Measurements from ENCODE around the gene ID1. TPM values are rescaled to one million over a fixed set of nuclear protein-coding genes. Genes with fewer than 3 reads are reported as not detected.

ID1 gene
- total and polyA plus RNA-seq, 2 of the 13 experiments (the other 11 are each of a cell fraction or from before 2014, with no cell fraction given), result 320 to 419 TPM

DNA sequence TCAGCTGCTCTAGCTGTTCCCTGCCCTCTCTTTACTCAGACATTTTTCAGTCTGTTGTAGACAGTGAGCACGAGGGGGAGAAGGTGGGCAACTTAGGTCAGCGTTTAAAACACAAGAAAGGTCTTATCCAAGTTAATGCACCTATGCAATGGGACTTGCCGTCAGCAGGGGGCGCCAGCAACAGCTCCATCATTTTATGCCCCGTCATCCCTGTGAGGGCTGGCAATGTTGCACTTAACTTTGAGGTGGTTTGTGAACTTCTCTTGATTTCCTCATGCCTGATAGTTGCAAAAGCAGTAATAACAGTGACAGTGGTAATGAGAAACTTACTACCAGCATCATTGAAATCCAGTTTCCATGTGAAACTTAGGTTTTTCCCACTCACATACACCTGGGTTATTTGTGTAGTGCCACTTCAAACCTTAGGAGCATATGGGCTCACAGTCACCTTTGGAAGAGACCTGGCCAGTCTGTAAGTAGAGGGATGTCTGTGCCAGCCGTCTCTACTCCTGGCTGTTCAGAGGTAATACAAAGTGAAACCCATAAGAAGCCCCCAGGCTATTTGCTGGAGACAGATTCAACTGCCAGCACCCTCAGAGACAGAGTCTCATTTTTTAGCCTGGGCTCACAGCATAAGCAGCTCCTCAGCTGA is 44.9 kb upstream of the ID1 start (continued):
- TF ChIP-seq POLR2G (IDR thresholded peaks at IDR 0.05; ENCODE audit: low read depth, low read length), result peak; percentile 19; the same call in 1 of the 2 replicates
- TF ChIP-seq KDM5A (IDR thresholded peaks at IDR 0.05; ENCODE audit: borderline replicate concordance, low read length), result no peak
- TF ChIP-seq, protein P1, sequence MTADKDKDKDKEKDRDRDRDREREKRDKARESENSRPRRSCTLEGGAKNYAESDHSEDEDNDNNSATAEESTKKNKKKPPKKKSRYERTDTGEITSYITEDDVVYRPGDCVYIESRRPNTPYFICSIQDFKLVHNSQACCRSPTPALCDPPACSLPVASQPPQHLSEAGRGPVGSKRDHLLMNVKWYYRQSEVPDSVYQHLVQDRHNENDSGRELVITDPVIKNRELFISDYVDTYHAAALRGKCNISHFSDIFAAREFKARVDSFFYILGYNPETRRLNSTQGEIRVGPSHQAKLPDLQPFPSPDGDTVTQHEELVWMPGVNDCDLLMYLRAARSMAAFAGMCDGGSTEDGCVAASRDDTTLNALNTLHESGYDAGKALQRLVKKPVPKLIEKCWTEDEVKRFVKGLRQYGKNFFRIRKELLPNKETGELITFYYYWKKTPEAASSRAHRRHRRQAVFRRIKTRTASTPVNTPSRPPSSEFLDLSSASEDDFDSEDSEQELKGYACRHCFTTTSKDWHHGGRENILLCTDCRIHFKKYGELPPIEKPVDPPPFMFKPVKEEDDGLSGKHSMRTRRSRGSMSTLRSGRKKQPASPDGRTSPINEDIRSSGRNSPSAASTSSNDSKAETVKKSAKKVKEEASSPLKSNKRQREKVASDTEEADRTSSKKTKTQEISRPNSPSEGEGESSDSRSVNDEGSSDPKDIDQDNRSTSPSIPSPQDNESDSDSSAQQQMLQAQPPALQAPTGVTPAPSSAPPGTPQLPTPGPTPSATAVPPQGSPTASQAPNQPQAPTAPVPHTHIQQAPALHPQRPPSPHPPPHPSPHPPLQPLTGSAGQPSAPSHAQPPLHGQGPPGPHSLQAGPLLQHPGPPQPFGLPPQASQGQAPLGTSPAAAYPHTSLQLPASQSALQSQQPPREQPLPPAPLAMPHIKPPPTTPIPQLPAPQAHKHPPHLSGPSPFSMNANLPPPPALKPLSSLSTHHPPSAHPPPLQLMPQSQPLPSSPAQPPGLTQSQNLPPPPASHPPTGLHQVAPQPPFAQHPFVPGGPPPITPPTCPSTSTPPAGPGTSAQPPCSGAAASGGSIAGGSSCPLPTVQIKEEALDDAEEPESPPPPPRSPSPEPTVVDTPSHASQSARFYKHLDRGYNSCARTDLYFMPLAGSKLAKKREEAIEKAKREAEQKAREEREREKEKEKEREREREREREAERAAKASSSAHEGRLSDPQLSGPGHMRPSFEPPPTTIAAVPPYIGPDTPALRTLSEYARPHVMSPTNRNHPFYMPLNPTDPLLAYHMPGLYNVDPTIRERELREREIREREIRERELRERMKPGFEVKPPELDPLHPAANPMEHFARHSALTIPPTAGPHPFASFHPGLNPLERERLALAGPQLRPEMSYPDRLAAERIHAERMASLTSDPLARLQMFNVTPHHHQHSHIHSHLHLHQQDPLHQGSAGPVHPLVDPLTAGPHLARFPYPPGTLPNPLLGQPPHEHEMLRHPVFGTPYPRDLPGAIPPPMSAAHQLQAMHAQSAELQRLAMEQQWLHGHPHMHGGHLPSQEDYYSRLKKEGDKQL (CRISPR knock-in tag; IDR thresholded peaks at IDR 0.05; ENCODE audit: low read depth), result no peak
- TF ChIP-seq, protein P2, sequence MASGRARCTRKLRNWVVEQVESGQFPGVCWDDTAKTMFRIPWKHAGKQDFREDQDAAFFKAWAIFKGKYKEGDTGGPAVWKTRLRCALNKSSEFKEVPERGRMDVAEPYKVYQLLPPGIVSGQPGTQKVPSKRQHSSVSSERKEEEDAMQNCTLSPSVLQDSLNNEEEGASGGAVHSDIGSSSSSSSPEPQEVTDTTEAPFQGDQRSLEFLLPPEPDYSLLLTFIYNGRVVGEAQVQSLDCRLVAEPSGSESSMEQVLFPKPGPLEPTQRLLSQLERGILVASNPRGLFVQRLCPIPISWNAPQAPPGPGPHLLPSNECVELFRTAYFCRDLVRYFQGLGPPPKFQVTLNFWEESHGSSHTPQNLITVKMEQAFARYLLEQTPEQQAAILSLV (CRISPR knock-in tag; IDR thresholded peaks at IDR 0.05; ENCODE audit: borderline replicate concordance), result no peak
- TF ChIP-seq NFE2L2 (IDR thresholded peaks at IDR 0.05; ENCODE audit: low read length), result peak; percentile 99
- TF ChIP-seq KMT2B (CRISPR knock-in tag; IDR thresholded peaks at IDR 0.05), result 0 out of 2 replicates have a peak, but pooled peaks have one; percentile 47
- TF ChIP-seq PHF5A (CRISPR knock-in tag; IDR thresholded peaks at IDR 0.05; ENCODE audit: low read depth, unreplicated experiment), result no peak
- TF ChIP-seq, protein P3, sequence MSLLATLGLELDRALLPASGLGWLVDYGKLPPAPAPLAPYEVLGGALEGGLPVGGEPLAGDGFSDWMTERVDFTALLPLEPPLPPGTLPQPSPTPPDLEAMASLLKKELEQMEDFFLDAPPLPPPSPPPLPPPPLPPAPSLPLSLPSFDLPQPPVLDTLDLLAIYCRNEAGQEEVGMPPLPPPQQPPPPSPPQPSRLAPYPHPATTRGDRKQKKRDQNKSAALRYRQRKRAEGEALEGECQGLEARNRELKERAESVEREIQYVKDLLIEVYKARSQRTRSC (CRISPR knock-in tag; IDR thresholded peaks at IDR 0.05; ENCODE audit: low read depth), result no peak
- no peak for TF ChIP-seq ADNP (CRISPR knock-in tag; IDR thresholded peaks at IDR 0.05)
- TF ChIP-seq, protein P4, sequence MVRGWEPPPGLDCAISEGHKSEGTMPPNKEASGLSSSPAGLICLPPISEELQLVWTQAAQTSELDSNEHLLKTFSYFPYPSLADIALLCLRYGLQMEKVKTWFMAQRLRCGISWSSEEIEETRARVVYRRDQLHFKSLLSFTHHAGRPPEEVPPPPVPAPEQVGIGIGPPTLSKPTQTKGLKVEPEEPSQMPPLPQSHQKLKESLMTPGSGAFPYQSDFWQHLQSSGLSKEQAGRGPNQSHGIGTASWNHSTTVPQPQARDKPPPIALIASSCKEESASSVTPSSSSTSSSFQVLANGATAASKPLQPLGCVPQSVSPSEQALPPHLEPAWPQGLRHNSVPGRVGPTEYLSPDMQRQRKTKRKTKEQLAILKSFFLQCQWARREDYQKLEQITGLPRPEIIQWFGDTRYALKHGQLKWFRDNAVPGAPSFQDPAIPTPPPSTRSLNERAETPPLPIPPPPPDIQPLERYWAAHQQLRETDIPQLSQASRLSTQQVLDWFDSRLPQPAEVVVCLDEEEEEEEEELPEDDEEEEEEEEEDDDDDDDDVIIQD (CRISPR knock-in tag; IDR thresholded peaks at IDR 0.05; ENCODE audit: low read depth), result no peak
- TF ChIP-seq ZNF205 (CRISPR knock-in tag; IDR thresholded peaks at IDR 0.05), result no peak
- TF ChIP-seq MAFF (IDR thresholded peaks at IDR 0.05; ENCODE audit: low read depth, low read length), result peak; percentile 85
- no peak for TF ChIP-seq TCF7L2 (IDR thresholded peaks at IDR 0.05; ENCODE audit: low read depth, low read length)
- no peak for TF ChIP-seq DPF2 (CRISPR knock-in tag; IDR thresholded peaks at IDR 0.05; ENCODE audit: borderline replicate concordance, low read depth)
- no peak for TF ChIP-seq ARID2 (CRISPR knock-in tag; IDR thresholded peaks at IDR 0.05; ENCODE audit: borderline replicate concordance)
- TF ChIP-seq ZNF501 (CRISPR knock-in tag; IDR thresholded peaks at IDR 0.05), result peak; percentile 26; the same call in 1 of the 2 replicates
- TF ChIP-seq, protein P5, sequence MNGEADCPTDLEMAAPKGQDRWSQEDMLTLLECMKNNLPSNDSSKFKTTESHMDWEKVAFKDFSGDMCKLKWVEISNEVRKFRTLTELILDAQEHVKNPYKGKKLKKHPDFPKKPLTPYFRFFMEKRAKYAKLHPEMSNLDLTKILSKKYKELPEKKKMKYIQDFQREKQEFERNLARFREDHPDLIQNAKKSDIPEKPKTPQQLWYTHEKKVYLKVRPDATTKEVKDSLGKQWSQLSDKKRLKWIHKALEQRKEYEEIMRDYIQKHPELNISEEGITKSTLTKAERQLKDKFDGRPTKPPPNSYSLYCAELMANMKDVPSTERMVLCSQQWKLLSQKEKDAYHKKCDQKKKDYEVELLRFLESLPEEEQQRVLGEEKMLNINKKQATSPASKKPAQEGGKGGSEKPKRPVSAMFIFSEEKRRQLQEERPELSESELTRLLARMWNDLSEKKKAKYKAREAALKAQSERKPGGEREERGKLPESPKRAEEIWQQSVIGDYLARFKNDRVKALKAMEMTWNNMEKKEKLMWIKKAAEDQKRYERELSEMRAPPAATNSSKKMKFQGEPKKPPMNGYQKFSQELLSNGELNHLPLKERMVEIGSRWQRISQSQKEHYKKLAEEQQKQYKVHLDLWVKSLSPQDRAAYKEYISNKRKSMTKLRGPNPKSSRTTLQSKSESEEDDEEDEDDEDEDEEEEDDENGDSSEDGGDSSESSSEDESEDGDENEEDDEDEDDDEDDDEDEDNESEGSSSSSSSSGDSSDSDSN (CRISPR knock-in tag; IDR thresholded peaks at IDR 0.05), result no peak
- TF ChIP-seq ERF (CRISPR knock-in tag; IDR thresholded peaks at IDR 0.05), result 0 out of 2 replicates have a peak, but pooled peaks have one; percentile 49
- no peak for TF ChIP-seq MTA3 (CRISPR knock-in tag; IDR thresholded peaks at IDR 0.05)

Measured in HepG2 (cell line).